Measurements from ENCODE around the gene CALCR.

- no peak for TF ChIP-seq EZH2 (IDR thresholded peaks at IDR 0.05; ENCODE audit: borderline replicate concordance)
- TF ChIP-seq CTCF (IDR thresholded peaks at IDR 0.05; ENCODE audit: poor library complexity): no peak
Observed at GRCh38 chr7:93430917-93431588, 143.5 kb downstream of the CALCR start.

Data from hepatocyte (in vitro differentiated cells).